ENCODE data around the gene THSD7B. TPM values are rescaled to one million over a fixed set of nuclear protein-coding genes. Genes with fewer than 3 reads are reported as not detected.

THSD7B gene
- total and polyA plus RNA-seq, 2 of the 13 experiments (the other 11 are each of a cell fraction or from before 2014, with no cell fraction given), result 0.02 TPM; not detected in 1

- Histone ChIP-seq H3K27me3 (ENCODE audit: control insufficient read depth in 1 of 2, insufficient read depth in 2 of 2, low read length in 2 of 2) (no peaks in the 10 kb centered on the region), H3K36me3 (replicated peaks in 1 of 2; ENCODE audit: control insufficient read depth in 1 of 2, insufficient read depth in 2 of 2, low read length in 2 of 2) (no peaks in the 10 kb centered on the region), H3K9me3 (ENCODE audit: low read length) (no peaks in the 10 kb centered on the region), H3K4me2 (ENCODE audit: low read depth, low read length) (no peak overlapping the region), H3K9ac (ENCODE audit: insufficient read depth, low read depth, low read length) (no peak overlapping the region), H3K27ac (ENCODE audit: extremely low read length, insufficient read depth, low read length) (no peak overlapping the region), H4K20me1 (ENCODE audit: insufficient read depth, low read length) (no peaks in the 10 kb centered on the region), H3K79me2 (ENCODE audit: insufficient read depth, low read length) (no peaks in the 10 kb centered on the region), H2AFZ (ENCODE audit: low read length) (no peak overlapping the region), H3K4me3 (replicated peaks in 1 of 3; ENCODE audit: insufficient read depth in 1 of 3, low read depth in 2 of 3, low read length in 3 of 3) (no peak overlapping the region), H3K4me1 (ENCODE audit: insufficient read depth, low read length) (no peaks in the 10 kb centered on the region)
- DNase-seq (ENCODE audit: low spot score) (no peak), FAIRE-seq (no peak), ATAC-seq (no peak)
- ChIA-PET CTCF (ENCODE audit: low intra/inter-chr PET ratio, low total read pairs) (no interaction called here), POLR2A (no interaction called here)
- intact Hi-C loops (cut with micrococcal nuclease; ENCODE audit: unreplicated experiment), result no loop called here
- in situ Hi-C loops (cut with HindIII; ENCODE audit: extremely low pct_ligation_motif_present, low pct_unique_long_range_greater_than_20kb), result no loop called here
- 1% methylated on average over 2 of the region's 2 CpGs for WGBS (ENCODE audit: low lambda C conversion rate)
- TF ChIP-seq ZNF598 (CRISPR knock-in tag; IDR thresholded peaks at IDR 0.05; ENCODE audit: borderline replicate concordance), result no peak
- no peak for TF ChIP-seq EHMT2 (IDR thresholded peaks at IDR 0.05; ENCODE audit: borderline replicate concordance, low read depth, low read length)
- TF ChIP-seq ZNF281 (CRISPR knock-in tag; IDR thresholded peaks at IDR 0.05; ENCODE audit: borderline replicate concordance), result no peak
- no peak for TF ChIP-seq UBTF (CRISPR knock-in tag; IDR thresholded peaks at IDR 0.05)
- no TSS peak for BruUV-seq (replicated peaks)
Measured at GRCh38 chr2:137674991-137675390, 909.6 kb downstream of the THSD7B start.

All from HepG2 (cell line).